Measurements from ENCODE around the gene RBBP5.

RBBP5 gene

GRCh38 chr1:205044741-205045140 is 77.0 kb downstream of the RBBP5 start:
- Mint-ChIP-seq H3K36me3 (ENCODE audit: low read depth) (no peaks in the 10 kb centered on the region), H3K27me3 (peaks cover 34% of the 10 kb centered on the region), H3K4me1 (ENCODE audit: low read depth) (no peaks in the 10 kb centered on the region), H3K9me3 (no peaks in the 10 kb centered on the region), H3K27ac (no peak overlapping the region), H3K4me3 (no peak overlapping the region)

GRCh38 chr1:205043866-205044265 is 77.9 kb downstream of the RBBP5 start:
- no peaks in the 10 kb centered on the region for H3K9me3 Mint-ChIP-seq
- peaks cover 34% of the 10 kb centered on the region for H3K27me3 Mint-ChIP-seq
- no peaks in the 10 kb centered on the region for H3K36me3 Mint-ChIP-seq (ENCODE audit: low read depth)

GRCh38 chr1:205042911-205043806 is 78.6 kb downstream of the RBBP5 start, which contains the start of gene CNTN2:
TSS of gene CNTN2 (plus strand) at chr1:205043212. CDS start at chr1:205053186, 9,974 bp downstream.
- H3K27me3 Mint-ChIP-seq = peaks cover 34% of the 10 kb centered on the region
- no peak within 1 kb of the TSS for H3K27ac Mint-ChIP-seq
- no peaks in the 10 kb centered on the region for H3K36me3 Mint-ChIP-seq (ENCODE audit: low read depth)

More at GRCh38 chr1:205043866-205044265, 77.9 kb downstream of the RBBP5 start:
- Mint-ChIP-seq H3K4me1 (ENCODE audit: low read depth) (no peaks in the 10 kb centered on the region), H3K27ac (no peak overlapping the region), H3K4me3 (no peak overlapping the region)

GRCh38 chr1:205041998-205042910 is 79.5 kb downstream of the RBBP5 start:
- Mint-ChIP-seq H3K36me3 (ENCODE audit: low read depth) (no peaks in the 10 kb centered on the region), H3K4me1 (ENCODE audit: low read depth) (no peaks in the 10 kb centered on the region), H3K9me3 (no peaks in the 10 kb centered on the region), H3K27me3 (peaks cover 34% of the 10 kb centered on the region), H3K4me3 (no peak overlapping the region), H3K27ac (no peak overlapping the region)

More at GRCh38 chr1:205042911-205043806, 78.6 kb downstream of the RBBP5 start, which contains the start of gene CNTN2:
- no peak within 1 kb of the TSS for H3K4me3 Mint-ChIP-seq
- H3K9me3 Mint-ChIP-seq = no peaks in the 10 kb centered on the region
- no peaks in the 10 kb centered on the region for H3K4me1 Mint-ChIP-seq (ENCODE audit: low read depth)

- H3K4me1 Mint-ChIP-seq (ENCODE audit: low read depth) = no peaks in the 10 kb centered on the region
- H3K27ac Mint-ChIP-seq = no peak overlapping the region
- H3K4me3 Mint-ChIP-seq = no peak overlapping the region
- no peaks in the 10 kb centered on the region for H3K36me3 Mint-ChIP-seq (ENCODE audit: low read depth)
- H3K9me3 Mint-ChIP-seq = no peaks in the 10 kb centered on the region
- H3K27me3 Mint-ChIP-seq = peaks cover 25% of the 10 kb centered on the region
Observed at GRCh38 chr1:205041001-205041715, 80.6 kb downstream of the RBBP5 start.

- H3K27ac Mint-ChIP-seq = no peak overlapping the region
- peaks cover 12% of the 10 kb centered on the region for H3K27me3 Mint-ChIP-seq
- no peaks in the 10 kb centered on the region for H3K4me1 Mint-ChIP-seq (ENCODE audit: low read depth)
- H3K9me3 Mint-ChIP-seq = no peaks in the 10 kb centered on the region
- H3K4me3 Mint-ChIP-seq = no peak overlapping the region
- no peaks in the 10 kb centered on the region for H3K36me3 Mint-ChIP-seq (ENCODE audit: low read depth)
Observed at GRCh38 chr1:205038132-205038786, 83.5 kb downstream of the RBBP5 start.

- Mint-ChIP-seq H3K36me3 (ENCODE audit: low read depth) (no peaks in the 10 kb centered on the region), H3K9me3 (no peaks in the 10 kb centered on the region), H3K27ac (no peak overlapping the region), H3K4me3 (no peak overlapping the region), H3K4me1 (ENCODE audit: low read depth) (no peaks in the 10 kb centered on the region), H3K27me3 (peaks cover 12% of the 10 kb centered on the region)
Observed at GRCh38 chr1:205037539-205037938, 84.2 kb downstream of the RBBP5 start.

Measured in stimulated activated naive CD8-positive, alpha-beta T cell treated with anti-CD3 and anti-CD28 coated beads, Interleukin-15, Interleukin-2, amounts not matched to agents 100 ng/mL and 50 ng/mL, for 24 hours (primary cell).